Upper lobe of left lung (tissue), 6 donors: ENCODE results near the gene CHIT1. TPM values are rescaled to one million over a fixed set of nuclear protein-coding genes. Genes with fewer than 3 reads are reported as not detected.

ENCODE experiments used
- ATAC-seq, 2 donors: fragments of 200-7000 bp; cut with Tn5 transposase; one replicate each; pipeline ENCODE4 v1.9.1; 2022; ENCODE audit warnings: mild to moderate bottlenecking in 2 of 2, moderate library complexity in 2 of 2; ENCODE audit not compliant: low FRiP score in 2 of 2
- DNase-seq, 2 donors: peaks; one replicate each; pipeline ENCODE4 v3.0.0-alpha.2; 2019 to 2020
- H3K27ac ChIP-seq, 4 donors: fragments of 200-600 bp; sonication (generic); one replicate each; pipeline ENCODE4 v1.5.1; 2016 to 2019
- H3K27me3 ChIP-seq, 4 donors: fragments of 200-600 bp; sonication (generic); one replicate each; pipeline ENCODE4 v1.5.1; 2017 to 2019
- H3K36me3 ChIP-seq, 4 donors: fragments of 200-600 bp; sonication (generic); one replicate each; pipeline ENCODE4 v1.5.1; 2016 to 2019
- H3K4me1 ChIP-seq, 4 donors: fragments of 200-600 bp; sonication (generic); one replicate each; pipeline ENCODE4 v1.5.1; 2018 to 2019
- H3K4me3 ChIP-seq, 4 donors: fragments of 200-600 bp; sonication (generic); one replicate each; pipeline ENCODE4 v1.5.1; 2017 to 2019; ENCODE audit warnings: mild to moderate bottlenecking in 2 of 4, moderate library complexity in 1 of 4
- H3K9me3 ChIP-seq, 4 donors: fragments of 200-600 bp; sonication (generic); one replicate each; pipeline ENCODE4 v1.5.1; 2018 to 2019
- EP300 ChIP-seq, 4 donors: sonication (generic); formaldehyde crosslinking; IDR thresholded peaks; one replicate each; pipeline ENCODE4 v1.5.1; 2017; ENCODE audit warnings: antibody characterized with exemption in 4 of 4, control low read depth in 2 of 4
- POLR2A ChIP-seq, 4 donors: fragments of 450-650 bp; IDR thresholded peaks; one replicate each; pipeline ENCODE4 v1.5.1; 2016 to 2017; ENCODE audit warnings: antibody characterized with exemption in 4 of 4, mild to moderate bottlenecking in 2 of 4
- POLR2AphosphoS5 ChIP-seq, 2 donors: sonication (generic); formaldehyde crosslinking; IDR thresholded peaks; one replicate each; pipeline ENCODE4 v1.5.1; 2017; ENCODE audit warnings: antibody characterized with exemption in 2 of 2
- WGBS, 2 donors: methylation state at CpG; one replicate each; pipeline ENCODE4 v1.1.5; 2017 to 2018; 5-methylcytosine and 5-hydroxymethylcytosine counted together
- total RNA-seq, 6 donors: library from RNA; depleted of rRNA in 4 of 6; stranded (reverse); fragments of >200 nt in 4 of 6; gene quantifications; one replicate each; pipeline versions ENCODE4 v1.1.0 to v1.2.1, GENCODE V29; 2016 to 2021
- TF ChIP-seq, protein P1 (sequence below), 6 experiments: fragments of 450-650 bp in 4 of 6; fragments of 200-600 bp in 2 of 6; sonication (generic) in 2 of 6; IDR thresholded peaks; one replicate each; pipeline ENCODE4 v1.5.1; 2016 to 2019; ENCODE audit warnings: antibody characterized with exemption in 6 of 6
- donor health status: DM: no; HTN: no; CAD: no; lungs with moderate emphysema.
- donor health status: DM: no; HTN: yes; CAD: no; lungs with severe emphysema.

CHIT1 gene
- total RNA-seq, 6 donors from 2014 or later = 2.0 to 97.4 (median 3.7) TPM

GRCh38 chr1:203179667-203180005, 49.8 kb downstream of the CHIT1 start:
- H3K9me3 ChIP-seq = no peaks in the 10 kb centered on the region
- H3K36me3 ChIP-seq = peaks cover 0 to 5% (median 0%) of the 10 kb centered on the region in 4 donors
- H3K4me1 ChIP-seq = peaks cover 3 to 24% (median 14%) of the 10 kb centered on the region in 4 donors
- TF ChIP-seq EP300 (IDR thresholded peaks at IDR 0.05) (no peak), POLR2AphosphoS5 (IDR thresholded peaks at IDR 0.05) (no peak), POLR2A (IDR thresholded peaks at IDR 0.05) (no peak)
- TF ChIP-seq, protein P1, sequence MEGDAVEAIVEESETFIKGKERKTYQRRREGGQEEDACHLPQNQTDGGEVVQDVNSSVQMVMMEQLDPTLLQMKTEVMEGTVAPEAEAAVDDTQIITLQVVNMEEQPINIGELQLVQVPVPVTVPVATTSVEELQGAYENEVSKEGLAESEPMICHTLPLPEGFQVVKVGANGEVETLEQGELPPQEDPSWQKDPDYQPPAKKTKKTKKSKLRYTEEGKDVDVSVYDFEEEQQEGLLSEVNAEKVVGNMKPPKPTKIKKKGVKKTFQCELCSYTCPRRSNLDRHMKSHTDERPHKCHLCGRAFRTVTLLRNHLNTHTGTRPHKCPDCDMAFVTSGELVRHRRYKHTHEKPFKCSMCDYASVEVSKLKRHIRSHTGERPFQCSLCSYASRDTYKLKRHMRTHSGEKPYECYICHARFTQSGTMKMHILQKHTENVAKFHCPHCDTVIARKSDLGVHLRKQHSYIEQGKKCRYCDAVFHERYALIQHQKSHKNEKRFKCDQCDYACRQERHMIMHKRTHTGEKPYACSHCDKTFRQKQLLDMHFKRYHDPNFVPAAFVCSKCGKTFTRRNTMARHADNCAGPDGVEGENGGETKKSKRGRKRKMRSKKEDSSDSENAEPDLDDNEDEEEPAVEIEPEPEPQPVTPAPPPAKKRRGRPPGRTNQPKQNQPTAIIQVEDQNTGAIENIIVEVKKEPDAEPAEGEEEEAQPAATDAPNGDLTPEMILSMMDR (IDR thresholded peaks at IDR 0.05) = no peak
- WGBS, 2 donors = 90 to 92% methylated on average over 10 of the region's 10 CpGs
- H3K27me3 ChIP-seq = no peaks in the 10 kb centered on the region
- ATAC-seq = no peak
- no peak overlapping the region for H3K4me3 ChIP-seq
- no peak overlapping the region for H3K27ac ChIP-seq
- DNase-seq = no peak

- H3K27ac ChIP-seq = no peak overlapping the region
- no peak for DNase-seq
- no peak for ATAC-seq
These were observed 50.4 kb downstream of the CHIT1 start for GRCh38 chr1:203178821-203179666.

GRCh38 chr1:203178083-203178482, 51.4 kb downstream of the CHIT1 start:
- H3K27me3 ChIP-seq = no peaks in the 10 kb centered on the region
- no peak overlapping the region for H3K27ac ChIP-seq
- ATAC-seq = no peak
- DNase-seq = no peak
- peaks cover 3 to 24% (median 14%) of the 10 kb centered on the region in 4 donors for H3K4me1 ChIP-seq
- no peaks in the 10 kb centered on the region for H3K9me3 ChIP-seq
- no peak overlapping the region for H3K4me3 ChIP-seq
- no peak for TF ChIP-seq POLR2A (IDR thresholded peaks at IDR 0.05)
- TF ChIP-seq EP300 (IDR thresholded peaks at IDR 0.05) = no peak
- H3K36me3 ChIP-seq = peaks cover 0 to 5% (median 0%) of the 10 kb centered on the region in 4 donors
- WGBS, 2 donors = 72 to 79% methylated on average over 2 to 5 of the region's 5 CpGs

More at GRCh38 chr1:203178821-203179666, 50.4 kb downstream of the CHIT1 start:
- Histone ChIP-seq H3K27me3 (no peaks in the 10 kb centered on the region), H3K4me1 (peaks cover 3 to 24% (median 14%) of the 10 kb centered on the region in 4 donors), H3K9me3 (no peaks in the 10 kb centered on the region), H3K36me3 (peaks cover 0 to 5% (median 0%) of the 10 kb centered on the region in 4 donors), H3K4me3 (no peak overlapping the region)
- TF ChIP-seq POLR2A (IDR thresholded peaks at IDR 0.05) (no peak), POLR2AphosphoS5 (IDR thresholded peaks at IDR 0.05) (no peak), EP300 (IDR thresholded peaks at IDR 0.05) (no peak)
- TF ChIP-seq, protein P1 (IDR thresholded peaks at IDR 0.05) = no peak
- WGBS, 2 donors = 89 to 90% methylated on average over 7 to 14 of the region's 14 CpGs

DNA sequence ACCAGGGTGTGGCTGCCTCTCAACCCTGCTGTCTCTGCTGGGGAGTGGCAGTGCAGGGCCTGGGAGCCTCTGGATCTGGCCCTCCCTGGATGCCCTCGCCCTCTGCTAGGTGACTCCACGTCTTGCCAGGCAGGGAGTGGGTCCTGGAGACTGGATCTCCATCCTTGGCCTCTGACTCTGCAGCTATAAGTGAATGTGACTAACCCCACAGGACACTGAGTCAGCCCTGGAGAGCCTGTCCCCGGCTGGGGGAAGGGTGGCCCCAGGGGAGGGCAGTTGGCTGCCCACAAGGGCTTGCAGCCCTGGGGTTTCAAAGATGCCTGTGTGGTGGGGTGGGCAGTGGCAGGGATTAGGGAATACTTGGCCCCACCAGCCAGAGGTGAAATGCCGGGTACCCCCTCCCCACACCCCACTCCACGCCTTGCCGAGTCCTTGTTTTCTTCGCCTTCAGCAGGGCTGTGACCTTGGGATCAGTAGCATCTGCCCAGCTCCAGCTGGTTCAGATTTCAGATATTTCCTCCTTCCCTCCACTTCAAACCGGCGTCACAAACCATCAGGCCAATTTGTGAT, 51.9 kb downstream of the CHIT1 start:
- ATAC-seq (no peak), DNase-seq (no peak)

GRCh38 chr1:203177036-203177405, 52.5 kb downstream of the CHIT1 start:
- TF ChIP-seq, protein P1 (IDR thresholded peaks at IDR 0.05) = no peak
- TF ChIP-seq POLR2A (IDR thresholded peaks at IDR 0.05) (no peak), EP300 (IDR thresholded peaks at IDR 0.05) (no peak), POLR2AphosphoS5 (IDR thresholded peaks at IDR 0.05) (no peak)
- Histone ChIP-seq H3K4me3 (no peak overlapping the region), H3K27me3 (no peaks in the 10 kb centered on the region), H3K9me3 (no peaks in the 10 kb centered on the region), H3K36me3 (peaks cover 0 to 5% (median 0%) of the 10 kb centered on the region in 4 donors), H3K4me1 (peaks cover 3 to 19% (median 16%) of the 10 kb centered on the region in 4 donors), H3K27ac (no peak overlapping the region)
- DNase-seq = no peak
- WGBS, 2 donors = 82 to 89% methylated on average over 6 of the region's 6 CpGs
- ATAC-seq = no peak

More for the DNA sequence above, 51.9 kb downstream of the CHIT1 start:
- Histone ChIP-seq H3K36me3 (peaks cover 0 to 5% (median 0%) of the 10 kb centered on the region in 4 donors), H3K27me3 (no peaks in the 10 kb centered on the region), H3K9me3 (no peaks in the 10 kb centered on the region), H3K27ac (no peak overlapping the region), H3K4me1 (peaks cover 3 to 22% (median 15%) of the 10 kb centered on the region in 4 donors), H3K4me3 (no peak overlapping the region)
- TF ChIP-seq EP300 (IDR thresholded peaks at IDR 0.05) (no peak), POLR2A (IDR thresholded peaks at IDR 0.05) (no peak), POLR2AphosphoS5 (IDR thresholded peaks at IDR 0.05) (no peak)
- TF ChIP-seq, protein P1 (IDR thresholded peaks at IDR 0.05) = no peak
- WGBS, 2 donors = 56 to 62% methylated on average over 7 to 9 of the region's 9 CpGs
